Activated naive CD4-positive, alpha-beta T cell treated with anti-CD3 and anti-CD28 coated beads, Interleukin-2, amount 50 U/mL, for 24 hours (primary cell): ENCODE data around the gene RAB15.

Source experiments
- H3K27ac Mint-ChIP-seq: one replicate; pipeline ENCODE4 v1.8.0; 2021; ENCODE audit warnings: mild to moderate bottlenecking, mixed read lengths
- H3K27me3 Mint-ChIP-seq: one replicate; pipeline ENCODE4 v1.8.0; 2021; ENCODE audit warnings: mixed read lengths
- H3K36me3 Mint-ChIP-seq: one replicate; pipeline ENCODE4 v1.8.0; 2021; ENCODE audit warnings: mixed read lengths
- H3K4me1 Mint-ChIP-seq: one replicate; pipeline ENCODE4 v1.8.0; 2021; ENCODE audit warnings: mixed read lengths
- H3K4me3 Mint-ChIP-seq: one replicate; pipeline ENCODE4 v1.8.0; 2021; ENCODE audit warnings: mild to moderate bottlenecking, mixed read lengths
- H3K9me3 Mint-ChIP-seq: one replicate; pipeline ENCODE4 v1.8.0; 2021; ENCODE audit warnings: mixed read lengths

Gene RAB15

DNA sequence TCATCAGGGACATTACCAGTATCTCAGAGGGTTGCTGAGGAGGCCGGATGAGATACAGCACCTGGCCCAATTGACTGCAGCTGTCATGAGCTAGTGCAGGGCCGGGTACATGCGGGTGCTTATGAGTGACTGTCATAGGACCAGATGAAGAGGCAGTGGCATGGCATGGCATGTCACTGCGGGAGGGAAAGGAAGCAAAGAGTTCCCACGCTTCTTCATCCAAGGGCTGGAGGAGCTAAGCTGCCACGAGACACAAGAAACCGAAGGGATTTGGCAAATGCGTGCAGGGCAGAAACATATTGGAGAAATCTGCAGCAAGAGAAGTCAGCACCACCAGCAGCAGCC, 18.9 kb downstream of the RAB15 start:
- H3K27ac Mint-ChIP-seq = no peak overlapping the region
- H3K4me3 Mint-ChIP-seq = no peak overlapping the region
- peaks cover 13% of the 10 kb centered on the region for H3K4me1 Mint-ChIP-seq
- H3K9me3 Mint-ChIP-seq = no peaks in the 10 kb centered on the region
- no peaks in the 10 kb centered on the region for H3K36me3 Mint-ChIP-seq
- no peaks in the 10 kb centered on the region for H3K27me3 Mint-ChIP-seq

DNA sequence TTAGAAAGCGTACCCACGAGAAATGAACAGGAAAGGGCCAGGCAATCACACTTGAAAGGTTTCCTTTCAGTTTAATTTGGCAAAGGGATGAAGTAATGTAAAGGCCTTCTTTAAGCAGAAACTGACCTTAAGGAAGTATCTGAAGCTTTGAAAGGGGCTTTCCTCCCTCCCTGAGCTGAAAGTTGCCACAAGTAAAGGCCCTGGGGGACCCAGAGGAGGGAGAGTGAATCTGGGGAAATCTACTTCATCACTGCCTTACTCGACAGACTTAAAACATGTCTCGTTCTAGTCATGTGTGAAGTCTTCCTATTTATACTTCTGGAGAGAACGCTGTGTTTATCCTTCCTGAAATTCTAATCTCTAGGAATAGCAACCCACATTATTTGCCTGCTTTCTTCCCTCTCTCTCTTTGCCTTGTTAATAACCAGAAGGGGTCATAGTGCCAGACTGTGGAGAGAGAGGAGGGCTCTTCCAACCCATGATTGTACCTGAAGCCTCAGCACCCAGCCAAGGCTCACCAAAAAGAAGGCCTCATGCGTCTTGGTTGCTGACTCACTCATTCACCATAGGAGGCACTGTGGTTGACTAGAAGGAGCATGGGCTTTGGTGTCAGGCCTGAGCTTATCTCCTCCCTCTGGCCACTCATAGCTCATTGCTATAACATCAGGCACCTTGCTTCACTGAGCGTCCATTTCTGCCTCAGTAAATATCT, 19.4 kb downstream of the RAB15 start:
- peaks cover 16% of the 10 kb centered on the region for H3K4me1 Mint-ChIP-seq
- no peaks in the 10 kb centered on the region for H3K36me3 Mint-ChIP-seq
- H3K27me3 Mint-ChIP-seq = no peaks in the 10 kb centered on the region
- no peak overlapping the region for H3K4me3 Mint-ChIP-seq
- H3K27ac Mint-ChIP-seq = no peak overlapping the region
- H3K9me3 Mint-ChIP-seq = no peaks in the 10 kb centered on the region

- Mint-ChIP-seq H3K27ac (no peak overlapping the region), H3K27me3 (no peaks in the 10 kb centered on the region), H3K36me3 (no peaks in the 10 kb centered on the region), H3K4me1 (peaks cover 25% of the 10 kb centered on the region), H3K9me3 (no peaks in the 10 kb centered on the region), H3K4me3 (no peak overlapping the region)
These were observed 20.4 kb downstream of the RAB15 start for GRCh38 chr14:64951724-64952123.

DNA sequence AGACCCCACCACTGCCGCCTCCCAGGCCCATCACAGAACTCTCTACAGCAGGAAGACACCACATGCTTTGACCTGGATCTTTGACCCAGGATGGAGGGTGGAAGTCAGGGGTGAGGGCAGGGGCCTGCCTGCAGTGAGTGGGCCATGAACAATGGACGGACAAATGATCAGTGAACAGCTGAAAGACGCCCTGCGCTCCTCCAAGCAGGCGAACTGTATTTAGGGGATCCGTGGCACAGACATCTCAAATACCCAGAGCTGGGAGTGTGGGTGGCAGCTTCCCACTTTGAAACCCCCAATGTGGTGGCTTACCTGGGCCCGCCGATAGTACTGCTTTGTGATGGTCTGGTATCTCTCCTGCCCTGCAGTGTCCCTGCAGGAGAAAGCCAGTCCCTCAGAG, 20.8 kb downstream of the RAB15 start:
- Mint-ChIP-seq H3K36me3 (no peaks in the 10 kb centered on the region), H3K27me3 (no peaks in the 10 kb centered on the region), H3K4me3 (no peak overlapping the region), H3K9me3 (no peaks in the 10 kb centered on the region), H3K27ac (no peak overlapping the region), H3K4me1 (peaks cover 29% of the 10 kb centered on the region)

DNA sequence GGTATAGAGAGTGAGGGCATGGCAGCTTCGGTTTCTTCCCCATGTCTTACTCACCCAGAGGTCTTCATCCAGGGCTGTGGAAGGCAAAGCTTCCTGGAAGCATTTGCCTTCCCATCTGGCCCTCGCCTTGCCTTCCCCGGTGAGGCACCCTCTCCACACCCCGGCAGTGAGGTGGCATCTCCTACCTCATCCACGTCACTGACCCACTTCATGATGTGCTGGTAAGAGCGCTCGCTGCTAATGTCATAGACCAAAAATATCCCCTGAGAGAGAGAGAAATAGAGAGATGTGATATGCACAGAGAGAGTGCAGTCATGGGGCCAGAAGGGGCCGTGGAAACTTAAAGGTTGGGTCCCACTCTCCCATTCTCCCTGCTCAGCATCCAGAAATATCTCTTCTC, 21.2 kb downstream of the RAB15 start:
- no peaks in the 10 kb centered on the region for H3K36me3 Mint-ChIP-seq
- H3K9me3 Mint-ChIP-seq = no peaks in the 10 kb centered on the region
- H3K4me1 Mint-ChIP-seq = peaks cover 33% of the 10 kb centered on the region
- no peak overlapping the region for H3K27ac Mint-ChIP-seq
- no peaks in the 10 kb centered on the region for H3K27me3 Mint-ChIP-seq
- H3K4me3 Mint-ChIP-seq = no peak overlapping the region

- H3K36me3 Mint-ChIP-seq = no peaks in the 10 kb centered on the region
- H3K4me1 Mint-ChIP-seq = peaks cover 42% of the 10 kb centered on the region
- no peak overlapping the region for H3K4me3 Mint-ChIP-seq
- H3K9me3 Mint-ChIP-seq = no peaks in the 10 kb centered on the region
- H3K27me3 Mint-ChIP-seq = no peaks in the 10 kb centered on the region
- H3K27ac Mint-ChIP-seq = no peak overlapping the region
These were observed 23.4 kb downstream of the RAB15 start for GRCh38 chr14:64948612-64949210.

DNA sequence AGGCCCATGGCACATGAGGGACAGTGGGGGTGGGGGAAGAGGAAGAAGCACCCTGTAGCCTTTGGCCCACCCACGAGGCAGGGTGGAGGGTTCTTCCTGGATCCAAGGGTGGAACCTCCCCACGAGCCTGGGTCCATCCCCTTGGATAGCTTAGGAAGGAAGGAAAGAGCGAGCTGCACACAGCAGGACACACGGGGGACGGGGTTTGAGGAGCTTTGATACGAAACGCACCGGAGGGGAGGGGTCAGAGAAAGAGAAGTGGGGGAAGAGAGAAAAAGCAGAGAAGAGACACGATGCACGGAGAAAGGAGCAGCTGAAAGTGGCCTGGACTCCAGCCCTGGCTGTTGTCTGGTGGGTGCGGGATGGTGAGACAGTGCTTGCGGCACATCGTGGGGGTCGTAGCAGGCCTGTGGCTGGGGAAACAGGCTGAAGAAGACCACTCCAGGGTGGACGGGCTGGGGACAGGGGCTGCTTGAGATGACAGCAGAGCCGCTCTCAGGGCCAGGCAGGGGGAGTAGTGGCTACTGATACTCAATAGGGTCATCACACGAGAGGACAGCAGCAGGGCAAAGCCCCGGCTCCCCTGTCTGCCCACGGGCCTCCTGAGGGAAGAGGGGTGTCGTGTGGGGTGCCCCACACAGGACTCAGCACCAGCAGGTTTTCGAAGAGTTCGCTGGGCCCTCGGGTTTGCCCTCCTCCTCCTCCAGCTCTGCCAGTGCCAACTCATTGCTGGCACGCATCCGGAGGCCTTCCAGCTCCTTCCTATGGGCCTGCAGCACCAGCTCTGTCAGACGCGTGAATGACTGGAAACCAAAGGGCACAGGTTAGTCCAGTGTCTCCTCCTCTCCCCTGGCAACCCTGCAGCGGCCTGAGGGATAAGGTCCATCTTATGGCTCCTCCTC, 24.2 kb downstream of the RAB15 start:
- Mint-ChIP-seq H3K27me3 (no peaks in the 10 kb centered on the region), H3K9me3 (no peaks in the 10 kb centered on the region), H3K27ac (no peak overlapping the region), H3K4me3 (no peak overlapping the region), H3K36me3 (no peaks in the 10 kb centered on the region), H3K4me1 (peaks cover 45% of the 10 kb centered on the region)

GRCh38 chr14:64946310-64947045, 25.7 kb downstream of the RAB15 start:
- no peaks in the 10 kb centered on the region for H3K36me3 Mint-ChIP-seq
- no peak overlapping the region for H3K4me3 Mint-ChIP-seq
- H3K9me3 Mint-ChIP-seq = no peaks in the 10 kb centered on the region
- H3K27ac Mint-ChIP-seq = peak overlapping the region; percentile 68
- H3K4me1 Mint-ChIP-seq = peaks cover 44% of the 10 kb centered on the region
- H3K27me3 Mint-ChIP-seq = no peaks in the 10 kb centered on the region

DNA sequence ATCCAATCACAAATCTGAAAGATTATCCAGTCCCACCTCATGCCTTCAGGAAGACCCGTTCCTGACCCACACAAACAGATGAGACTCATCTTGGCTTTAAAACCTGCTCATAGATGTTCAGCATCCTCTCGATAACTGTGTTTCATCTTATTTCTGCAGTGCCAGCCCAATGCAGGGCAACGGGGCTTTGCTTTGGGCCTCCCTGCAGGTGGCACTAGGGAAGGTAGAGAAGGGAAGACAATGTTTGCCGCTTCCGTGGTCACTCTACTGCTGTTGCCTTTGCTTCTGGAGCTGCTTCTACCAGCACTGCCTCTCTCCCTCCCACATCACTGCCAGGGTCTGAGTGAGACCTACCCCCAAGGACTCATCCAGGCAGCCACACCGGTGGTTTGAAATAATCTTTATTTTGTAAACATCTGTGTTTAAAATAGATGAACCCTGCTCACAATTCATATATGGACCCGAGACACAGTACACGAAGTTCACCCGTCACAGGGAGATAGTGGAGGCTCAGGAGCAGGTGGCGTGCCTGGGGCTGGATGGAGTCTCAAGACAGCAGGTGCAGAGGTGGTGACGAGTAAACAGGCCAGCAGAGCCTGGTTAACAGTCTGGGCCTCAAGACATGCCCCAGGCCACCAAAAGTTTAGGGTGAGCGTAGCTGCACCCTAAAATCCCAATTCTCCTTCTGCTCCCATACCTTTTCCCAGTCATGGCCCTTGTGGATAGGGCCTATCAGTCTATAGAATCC, 26.5 kb downstream of the RAB15 start:
- Mint-ChIP-seq H3K4me1 (peaks cover 50% of the 10 kb centered on the region), H3K27ac (peak overlapping the region; percentile 68), H3K36me3 (peaks cover 4% of the 10 kb centered on the region), H3K9me3 (no peaks in the 10 kb centered on the region), H3K4me3 (no peak overlapping the region), H3K27me3 (no peaks in the 10 kb centered on the region)

- no peak overlapping the region for H3K4me3 Mint-ChIP-seq
- no peaks in the 10 kb centered on the region for H3K27me3 Mint-ChIP-seq
- H3K36me3 Mint-ChIP-seq = peaks cover 4% of the 10 kb centered on the region
- no peak overlapping the region for H3K27ac Mint-ChIP-seq
- H3K4me1 Mint-ChIP-seq = peaks cover 58% of the 10 kb centered on the region
- no peaks in the 10 kb centered on the region for H3K9me3 Mint-ChIP-seq
These were observed 27.3 kb downstream of the RAB15 start for GRCh38 chr14:64944861-64945260.

DNA sequence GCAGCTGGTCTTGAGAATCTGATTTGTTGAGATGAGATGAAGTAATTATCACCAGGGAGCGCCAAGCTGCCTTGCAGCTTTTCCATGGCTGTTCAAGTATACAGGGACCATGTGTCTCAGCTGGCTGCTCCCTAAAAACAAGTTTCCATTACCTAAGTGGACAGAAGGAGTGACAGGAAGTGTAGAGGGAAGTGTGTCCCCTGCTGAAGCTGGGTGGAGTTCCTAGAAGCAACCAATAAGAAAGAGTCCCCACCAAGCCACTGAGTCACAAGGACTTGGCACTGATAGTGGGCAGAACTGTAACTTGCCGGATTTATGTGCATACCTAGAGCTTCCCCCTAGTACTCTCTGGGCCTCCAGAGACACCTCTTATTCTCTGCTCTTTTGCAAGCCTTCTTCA, 28.1 kb downstream of the RAB15 start:
- H3K9me3 Mint-ChIP-seq = no peaks in the 10 kb centered on the region
- peaks cover 65% of the 10 kb centered on the region for H3K4me1 Mint-ChIP-seq
- H3K4me3 Mint-ChIP-seq = no peak overlapping the region
- no peaks in the 10 kb centered on the region for H3K27me3 Mint-ChIP-seq
- peaks cover 4% of the 10 kb centered on the region for H3K36me3 Mint-ChIP-seq
- no peak overlapping the region for H3K27ac Mint-ChIP-seq

- Mint-ChIP-seq H3K27ac (no peak overlapping the region), H3K4me1 (peaks cover 68% of the 10 kb centered on the region), H3K36me3 (peaks cover 4% of the 10 kb centered on the region)
These were observed 28.6 kb downstream of the RAB15 start for GRCh38 chr14:64943556-64943955.

GRCh38 chr14:64942531-64943111, 29.5 kb downstream of the RAB15 start, which contains the start of gene GPX2:
GPX2 (minus strand) TSS chr14:64942745; CDS start chr14:64942726, 19 bp downstream.
- H3K4me1 Mint-ChIP-seq = peaks cover 69% of the 10 kb centered on the region
- no peak within 1 kb of the TSS for H3K4me3 Mint-ChIP-seq
- H3K27ac Mint-ChIP-seq = peak within 1 kb of the TSS; percentile 61
- H3K27me3 Mint-ChIP-seq = no peaks in the 10 kb centered on the region
- peaks cover 4% of the 10 kb centered on the region for H3K36me3 Mint-ChIP-seq
- no peaks in the 10 kb centered on the region for H3K9me3 Mint-ChIP-seq

More at GRCh38 chr14:64943556-64943955, 28.6 kb downstream of the RAB15 start:
- H3K27me3 Mint-ChIP-seq = no peaks in the 10 kb centered on the region
- no peaks in the 10 kb centered on the region for H3K9me3 Mint-ChIP-seq
- H3K4me3 Mint-ChIP-seq = no peak overlapping the region

DNA sequence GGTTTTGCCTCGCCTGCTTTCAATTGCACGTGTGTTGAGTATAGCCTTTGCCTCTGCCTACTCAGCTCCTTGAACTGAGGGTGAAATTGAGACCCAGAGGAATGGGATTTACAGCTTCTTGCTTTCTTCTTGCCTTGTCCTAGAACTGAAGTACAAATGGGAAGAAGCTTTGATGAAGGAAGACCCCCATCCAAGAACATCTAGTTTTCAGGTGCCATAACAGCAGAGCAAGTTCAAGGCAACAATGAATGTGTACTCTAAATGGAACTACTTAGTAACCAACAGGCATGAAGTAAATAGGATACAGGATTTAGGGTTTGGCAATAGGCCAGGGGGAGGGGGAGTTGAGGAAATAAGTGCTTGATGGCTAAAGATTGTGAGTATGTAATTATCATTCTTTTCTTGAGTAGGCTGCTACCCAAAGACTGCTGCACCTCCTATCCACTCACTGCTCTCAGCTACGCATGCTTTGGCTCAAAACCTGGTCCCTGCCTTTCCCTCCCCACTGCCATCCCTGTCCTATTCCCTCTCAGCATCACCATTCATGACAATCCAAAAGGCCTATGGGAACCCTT, 31.7 kb downstream of the RAB15 start:
- H3K4me1 Mint-ChIP-seq = peaks cover 76% of the 10 kb centered on the region
- no peaks in the 10 kb centered on the region for H3K27me3 Mint-ChIP-seq
- peak overlapping the region; percentile 12 for H3K27ac Mint-ChIP-seq
- H3K4me3 Mint-ChIP-seq = no peak overlapping the region
- peaks cover 6% of the 10 kb centered on the region for H3K36me3 Mint-ChIP-seq
- H3K9me3 Mint-ChIP-seq = no peaks in the 10 kb centered on the region
